Skeletal muscle cell (primary cell): Measurements from ENCODE around the gene LTA4H.

Experiments
- DNase-seq: peaks from one replicate; pipeline ENCODE4 v3.0.0-alpha.2; 2010; ENCODE audit warnings: low read depth
- H3K4me3 ChIP-seq: 2 replicates; pipeline ENCODE4 v1.5.1; 2011; ENCODE audit warnings: low read depth, mild to moderate bottlenecking, control low read depth, low read length, moderate library complexity

The LTA4H gene

DNA sequence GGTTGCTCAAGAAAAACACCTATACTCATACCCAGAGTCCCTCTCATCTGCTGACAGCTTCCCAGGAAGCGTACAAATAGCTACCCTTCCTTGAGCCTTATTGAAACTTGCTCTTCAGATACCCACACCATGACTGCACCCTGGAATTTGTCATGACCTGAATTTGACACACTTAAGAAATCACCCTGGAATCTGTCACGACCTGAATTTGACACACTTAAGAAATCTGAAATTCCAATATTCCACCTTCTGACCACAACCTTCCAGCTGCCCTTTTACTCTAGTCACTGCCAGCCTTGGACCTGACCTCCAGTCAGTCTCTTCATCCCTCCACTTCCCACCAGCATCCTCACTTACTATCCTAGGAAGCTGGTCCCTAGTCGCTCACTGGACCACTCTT, 38.1 kb downstream of the LTA4H start:
- H3K4me3 ChIP-seq = no peak overlapping the region
- DNase-seq = no peak

- DNase-seq = no peak
- H3K4me3 ChIP-seq = no peak within 1 kb of the TSS
These were observed 39.2 kb downstream of the LTA4H start, which contains the start of gene HAL for GRCh38 chr12:95996034-95996658. HAL (minus strand) TSS chr12:95996344; CDS start chr12:95995910, 434 bp downstream.

GRCh38 chr12:95995238-95996031, 40.0 kb downstream of the LTA4H start:
- H3K4me3 ChIP-seq = no peak overlapping the region
- no peak for DNase-seq

GRCh38 chr12:95994476-95994875, 40.9 kb downstream of the LTA4H start:
- no peak for DNase-seq
- no peak overlapping the region for H3K4me3 ChIP-seq

- no peak for DNase-seq
- no peak overlapping the region for H3K4me3 ChIP-seq
These were observed 41.5 kb downstream of the LTA4H start for GRCh38 chr12:95993907-95994306.

DNA sequence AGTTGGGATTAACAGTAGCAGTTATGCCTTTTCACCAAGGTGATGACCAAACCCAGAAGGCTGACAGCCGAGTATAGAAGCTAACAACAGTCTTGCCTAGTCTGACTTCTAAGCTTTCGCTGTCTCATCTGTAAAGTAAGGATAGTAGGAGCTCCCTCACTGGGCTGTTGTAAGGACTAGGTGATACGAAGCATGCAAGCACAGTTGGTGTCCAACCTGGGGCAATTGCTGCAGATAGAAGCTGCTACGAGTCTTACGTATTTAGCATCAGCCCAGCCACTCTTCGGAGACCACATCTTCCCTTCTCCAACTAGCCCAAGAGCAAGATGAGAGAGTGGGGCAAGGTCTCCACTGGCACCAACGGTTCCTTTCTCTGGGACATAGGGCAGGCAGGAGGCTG, 45.3 kb downstream of the LTA4H start:
- DNase-seq = no peak
- no peak overlapping the region for H3K4me3 ChIP-seq

GRCh38 chr12:95989504-95990123, 45.8 kb downstream of the LTA4H start:
- DNase-seq = no peak
- H3K4me3 ChIP-seq = no peak overlapping the region

GRCh38 chr12:95988506-95989275, 46.7 kb downstream of the LTA4H start:
- DNase-seq = no peak
- no peak overlapping the region for H3K4me3 ChIP-seq

DNA sequence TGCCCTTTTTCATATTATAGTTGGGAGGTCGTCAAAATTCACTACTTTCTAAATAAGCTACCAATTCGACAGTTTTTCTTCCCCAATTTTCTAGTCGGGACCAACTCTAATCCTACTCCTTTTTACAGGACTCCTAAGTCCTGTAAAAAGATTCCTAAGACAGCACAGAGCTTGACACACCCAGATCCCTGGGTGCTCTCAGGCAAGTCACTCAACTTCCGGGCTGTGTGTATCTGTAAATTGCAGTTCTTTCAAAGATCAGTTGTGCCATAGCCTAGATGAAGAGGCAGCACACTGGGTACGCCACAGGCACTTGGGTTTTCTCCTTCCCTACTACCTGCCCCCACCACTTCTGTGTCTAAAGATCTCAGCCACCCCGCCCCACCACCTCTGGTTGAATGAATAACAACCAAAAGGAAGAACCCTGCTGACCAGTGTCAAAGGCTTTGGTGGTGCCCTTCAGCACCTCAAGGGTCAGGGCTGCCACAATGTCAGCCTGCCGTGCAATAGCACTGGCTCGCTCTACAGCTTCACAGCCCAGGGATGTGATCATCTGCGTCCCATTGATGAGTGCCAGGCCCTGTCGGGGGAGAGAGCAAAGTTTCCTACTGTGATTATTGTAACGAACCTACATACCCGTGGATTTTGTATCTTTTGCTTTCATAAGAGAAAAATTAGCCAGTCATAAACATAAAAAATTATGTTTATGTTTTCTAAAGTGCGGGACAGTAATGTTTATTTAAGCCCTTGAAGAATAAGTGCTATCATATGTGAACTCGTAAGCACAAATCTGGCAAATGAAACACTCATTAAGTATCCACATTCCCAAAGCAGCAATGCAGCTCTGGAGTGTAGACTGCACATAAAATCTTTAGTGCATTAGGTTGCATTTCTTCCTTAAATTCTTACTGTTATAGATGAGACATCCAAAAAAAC, 48.5 kb downstream of the LTA4H start:
- no peak for DNase-seq
- no peak overlapping the region for H3K4me3 ChIP-seq

DNA sequence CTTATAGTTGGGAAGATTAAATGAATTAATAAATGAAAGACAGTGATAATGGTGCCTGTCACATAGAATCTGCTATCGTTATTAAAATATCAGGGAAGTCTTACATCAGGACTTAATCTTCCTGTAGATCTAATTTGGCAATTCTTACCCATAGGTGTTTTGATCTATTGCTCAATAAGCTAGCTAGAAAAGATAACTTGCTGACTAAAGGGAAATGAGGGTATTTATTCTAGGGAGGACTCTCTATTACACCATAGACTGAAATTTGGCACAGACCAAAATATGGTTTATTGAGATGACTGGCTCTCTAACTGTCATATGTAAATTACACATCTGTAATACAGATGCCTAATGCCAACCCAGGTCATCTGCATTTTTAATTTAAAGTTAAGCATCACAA, 50.7 kb downstream of the LTA4H start:
- H3K4me3 ChIP-seq = no peak overlapping the region
- no peak for DNase-seq

- DNase-seq = no peak
- H3K4me3 ChIP-seq = no peak overlapping the region
These were observed 52.8 kb downstream of the LTA4H start for GRCh38 chr12:95982602-95983001.

DNA sequence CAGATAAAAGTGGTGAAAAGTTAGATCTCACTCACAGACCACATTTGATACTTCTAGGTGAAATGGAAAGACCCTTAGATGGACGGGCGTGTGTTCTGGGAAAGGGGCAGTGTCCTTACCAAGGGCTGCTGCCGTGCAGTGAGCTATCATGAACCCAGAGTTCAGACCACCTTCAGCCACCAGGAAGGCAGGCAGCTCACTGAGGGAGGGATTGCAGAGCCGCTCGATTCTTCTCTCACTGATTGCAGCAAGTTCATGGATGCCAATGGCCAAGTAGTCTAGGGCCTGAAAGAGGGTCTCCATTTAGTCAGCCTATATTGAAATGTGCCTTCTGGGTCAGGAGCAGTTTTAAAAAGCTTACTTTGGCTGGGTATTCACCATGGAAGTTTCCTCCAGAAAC, 55.0 kb downstream of the LTA4H start:
- H3K4me3 ChIP-seq = no peak overlapping the region
- DNase-seq = no peak

- no peak for DNase-seq
- H3K4me3 ChIP-seq = no peak overlapping the region
These were observed 56.6 kb downstream of the LTA4H start for GRCh38 chr12:95978774-95979173.

DNA sequence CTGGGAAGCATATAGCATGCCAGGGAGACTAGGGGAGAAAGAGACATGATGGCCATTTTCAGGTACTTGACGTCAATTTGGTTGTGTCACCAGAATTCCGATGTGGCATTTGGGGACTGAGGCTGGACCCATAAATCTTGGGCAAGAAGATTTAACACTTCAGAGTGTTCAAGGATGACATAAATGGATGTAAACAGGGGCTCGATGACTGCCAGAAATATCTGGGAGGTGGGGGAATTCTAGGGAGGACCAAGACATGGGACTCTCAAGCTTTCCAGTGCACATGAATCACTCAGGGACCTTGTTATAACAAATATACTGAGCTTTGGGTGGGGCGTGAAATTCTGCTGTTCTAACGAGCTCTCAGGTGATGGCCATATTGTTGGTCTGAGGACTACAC, 57.0 kb downstream of the LTA4H start:
- DNase-seq = no peak
- H3K4me3 ChIP-seq = no peak overlapping the region

DNA sequence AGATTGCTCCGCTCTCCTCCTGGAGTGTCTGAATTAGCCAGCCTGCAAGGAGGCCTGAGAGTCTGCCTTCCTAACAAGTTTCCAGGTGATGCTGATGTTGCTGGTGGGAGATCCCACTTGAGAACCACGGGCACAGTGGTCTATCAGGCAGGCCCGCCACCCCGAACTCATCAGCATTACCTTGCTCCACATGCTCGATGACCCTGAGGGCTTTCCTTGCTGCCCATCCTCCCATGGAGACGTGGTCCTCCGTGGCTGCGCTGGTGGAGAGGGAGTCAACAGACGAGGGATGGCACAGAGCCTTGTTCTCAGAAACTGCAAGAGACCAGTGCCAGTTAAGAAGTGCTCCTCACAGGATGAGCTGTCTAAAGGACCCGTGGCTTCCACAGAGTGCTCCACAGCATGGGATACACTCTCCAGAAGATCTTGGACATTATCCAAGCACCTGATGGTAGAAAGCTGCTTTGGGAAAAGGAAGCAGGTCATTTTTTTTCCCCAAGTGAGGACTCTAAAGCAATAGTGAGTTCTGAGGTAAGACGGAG, 57.6 kb downstream of the LTA4H start:
- no peak overlapping the region for H3K4me3 ChIP-seq
- no peak for DNase-seq

DNA sequence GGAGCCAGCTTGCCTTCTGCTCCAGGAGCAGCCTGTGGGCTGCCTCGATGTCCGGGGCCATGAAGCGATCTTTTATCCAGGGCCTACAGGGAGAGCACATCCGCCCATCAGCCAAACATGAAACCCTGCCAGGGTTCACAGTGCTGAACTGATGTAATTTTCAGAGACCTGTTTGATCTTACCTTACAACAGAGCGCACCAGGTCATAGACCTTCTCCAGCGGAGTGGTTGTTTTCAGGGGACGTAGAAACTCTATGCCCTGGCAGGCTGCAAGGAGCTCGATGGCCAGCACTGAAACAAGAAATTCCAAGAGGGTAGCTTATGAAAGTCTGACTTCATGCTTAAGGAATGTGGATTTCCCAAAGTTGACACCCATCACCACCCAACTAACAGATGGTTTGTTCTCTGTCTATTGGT, 59.0 kb downstream of the LTA4H start:
- no peak overlapping the region for H3K4me3 ChIP-seq
- DNase-seq = no peak

- DNase-seq = no peak
- no peak overlapping the region for H3K4me3 ChIP-seq
These were observed 59.9 kb downstream of the LTA4H start for GRCh38 chr12:95975491-95975890.

GRCh38 chr12:95974358-95974757, 61.0 kb downstream of the LTA4H start:
- no peak for DNase-seq
- H3K4me3 ChIP-seq = no peak overlapping the region
